Erythroblast (primary cell): ENCODE measurements around the gene APOM.

Experiments used
- GATA1 ChIP-seq: IDR thresholded peaks from 2 replicates; pipeline ENCODE4 v1.6.1; 2011; ENCODE audit warnings: low read depth, mild to moderate bottlenecking, control low read depth, low read length, moderate library complexity
- POLR2A ChIP-seq: IDR thresholded peaks from 2 replicates; pipeline ENCODE4 v1.6.1; 2011; ENCODE audit warnings: mild to moderate bottlenecking, low read length

GRCh38 chr6:31697555-31697954 is 41.9 kb downstream of the APOM start:
- TF ChIP-seq POLR2A (no peak), GATA1 (no peak)
